Mesothelial cell of epicardium (in vitro differentiated cells): Measurements from ENCODE around the gene PDCD1. TPM values are rescaled to one million over a fixed set of nuclear protein-coding genes. Genes with fewer than 3 reads are reported as not detected.
"Not testable (repeated sequence)": the region's sequence is repeated elsewhere in the genome, so short reads cannot be mapped to it uniquely, and the experiment has no call there.

Source experiments
- DNase-seq, 2 experiments: peaks; one replicate each; pipeline ENCODE4 v3.0.0; 2021; ENCODE audit warnings: low spot score in 2 of 2; ENCODE audit not compliant: unreplicated experiment in 2 of 2
- H3K27ac Mint-ChIP-seq: 2 replicates; pipeline ENCODE4 v1.8.0; 2021; ENCODE audit warnings: mixed read lengths
- H3K27me3 Mint-ChIP-seq: 2 replicates; pipeline ENCODE4 v1.8.0; 2021; ENCODE audit warnings: low read depth, mixed read lengths
- H3K36me3 Mint-ChIP-seq: 2 replicates; pipeline ENCODE4 v1.8.0; 2021; ENCODE audit warnings: mixed read lengths
- H3K4me1 Mint-ChIP-seq: 2 replicates; pipeline ENCODE4 v1.8.0; 2021; ENCODE audit warnings: mixed read lengths
- H3K4me3 Mint-ChIP-seq: 2 replicates; pipeline ENCODE4 v1.8.0; 2021; ENCODE audit warnings: mild to moderate bottlenecking, moderate library complexity, mixed read lengths
- H3K9me3 Mint-ChIP-seq: 2 replicates; pipeline ENCODE4 v1.8.0; 2021; ENCODE audit warnings: mixed read lengths
- CTCF ChIP-seq: fragments of 200-600 bp; sonication (generic); IDR thresholded peaks from one replicate; pipeline ENCODE4 v1.5.0; 2021; ENCODE audit warnings: antibody characterized with exemption; ENCODE audit not compliant: unreplicated experiment
- total RNA-seq: library from RNA; stranded (reverse); gene quantifications from 3 replicates; pipeline ENCODE4 v1.2.1, GENCODE V29; 2021

The PDCD1 gene
- total RNA-seq, 1 donor from 2014 or later, result not detected

- Mint-ChIP-seq H3K4me3 (no peak overlapping the region), H3K9me3 (no peaks in the 10 kb centered on the region), H3K36me3 (no peaks in the 10 kb centered on the region), H3K27me3 (peaks cover 3% of the 10 kb centered on the region), H3K4me1 (peaks cover 7% of the 10 kb centered on the region), H3K27ac (no peak overlapping the region)
- TF ChIP-seq CTCF, result no peak
- no peak for DNase-seq
Observed at GRCh38 chr2:241810307-241811200, 48.1 kb downstream of the PDCD1 start.

GRCh38 chr2:241809383-241810306, 49.0 kb downstream of the PDCD1 start:
- Mint-ChIP-seq H3K4me1 (peaks cover 10% of the 10 kb centered on the region), H3K27ac (peak overlapping the region; percentile 68), H3K36me3 (no peaks in the 10 kb centered on the region), H3K4me3 (no peak overlapping the region), H3K9me3 (no peaks in the 10 kb centered on the region), H3K27me3 (no peaks in the 10 kb centered on the region)
- DNase-seq, result no peak
- TF ChIP-seq CTCF, result no peak

GRCh38 chr2:241808721-241809382, 49.8 kb downstream of the PDCD1 start, which contains the start of gene NEU4:
NEU4 (plus strand) TSS chr2:241809193; CDS start chr2:241814485, 5,292 bp downstream.
- Mint-ChIP-seq H3K9me3 (no peaks in the 10 kb centered on the region), H3K27me3 (no peaks in the 10 kb centered on the region), H3K4me1 (peaks cover 13% of the 10 kb centered on the region), H3K36me3 (no peaks in the 10 kb centered on the region), H3K27ac (peak within 1 kb of the TSS; percentile 68), H3K4me3 (no peak within 1 kb of the TSS)
- TF ChIP-seq CTCF, result no peak
- no peak for DNase-seq

- H3K36me3 Mint-ChIP-seq, result no peaks in the 10 kb centered on the region
- no peak overlapping the region for H3K4me3 Mint-ChIP-seq
- H3K27me3 Mint-ChIP-seq, result no peaks in the 10 kb centered on the region
- DNase-seq, result no peak
- H3K4me1 Mint-ChIP-seq, result peaks cover 13% of the 10 kb centered on the region
- TF ChIP-seq CTCF, result no peak
- no peaks in the 10 kb centered on the region for H3K9me3 Mint-ChIP-seq
- H3K27ac Mint-ChIP-seq, result peak overlapping the region; percentile 68
Observed at GRCh38 chr2:241808051-241808720, 50.5 kb downstream of the PDCD1 start.

- H3K9me3 Mint-ChIP-seq, H3K36me3 Mint-ChIP-seq, H3K4me3 Mint-ChIP-seq, H3K27ac Mint-ChIP-seq, H3K27me3 Mint-ChIP-seq, DNase-seq: not testable (repeated sequence)
- peaks cover 15% of the 10 kb centered on the region for H3K4me1 Mint-ChIP-seq
Observed at GRCh38 chr2:241806217-241806616, 52.5 kb downstream of the PDCD1 start.
